GM19395 (cell line): ENCODE results near the gene PBX3.

ENCODE experiments used
- ATAC-seq: cut with Tn5 transposase; IDR thresholded peaks from one replicate; pipeline ENCODE4 v1.9.1; 2021; ENCODE audit warnings: mild to moderate bottlenecking, moderate library complexity; ENCODE audit not compliant: unreplicated experiment

The PBX3 gene

GRCh38 chr9:125748446-125749099 lies 1.4 kb downstream of the PBX3 start:
- no peak for ATAC-seq

- ATAC-seq, result no peak
Observed at GRCh38 chr9:125749287-125749935, 2.2 kb downstream of the PBX3 start.

- no peak for ATAC-seq
Observed at GRCh38 chr9:125749951-125750626, 2.9 kb downstream of the PBX3 start.

- ATAC-seq, result no peak
Observed at GRCh38 chr9:125750627-125751011, 3.4 kb downstream of the PBX3 start.

- no peak for ATAC-seq
Observed at GRCh38 chr9:125752070-125752628, 5.0 kb downstream of the PBX3 start.

GRCh38 chr9:125754096-125754495 lies 6.9 kb downstream of the PBX3 start:
- ATAC-seq, result no peak

DNA sequence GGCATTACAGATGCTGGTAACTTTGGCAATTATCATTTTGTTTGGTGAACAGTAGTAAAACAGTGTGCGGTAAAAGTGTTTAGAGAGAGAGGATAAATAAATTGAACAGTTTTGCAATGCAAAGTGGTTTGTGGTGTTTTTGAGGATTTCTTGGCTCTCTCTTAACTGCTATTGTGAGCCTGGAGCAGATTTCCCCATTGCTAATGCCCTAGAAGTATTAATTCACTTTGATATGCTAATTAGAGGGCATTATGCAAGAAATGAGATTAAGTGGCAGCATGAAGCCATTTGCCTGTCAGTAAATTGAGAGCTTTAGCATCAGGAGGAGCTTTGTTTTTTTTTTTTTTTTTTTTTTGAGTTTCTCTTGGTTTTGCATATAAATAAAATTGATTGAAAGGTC lies 8.2 kb downstream of the PBX3 start:
- ATAC-seq, result no peak

- no peak for ATAC-seq
Observed at GRCh38 chr9:125756518-125756917, 9.3 kb downstream of the PBX3 start.

DNA sequence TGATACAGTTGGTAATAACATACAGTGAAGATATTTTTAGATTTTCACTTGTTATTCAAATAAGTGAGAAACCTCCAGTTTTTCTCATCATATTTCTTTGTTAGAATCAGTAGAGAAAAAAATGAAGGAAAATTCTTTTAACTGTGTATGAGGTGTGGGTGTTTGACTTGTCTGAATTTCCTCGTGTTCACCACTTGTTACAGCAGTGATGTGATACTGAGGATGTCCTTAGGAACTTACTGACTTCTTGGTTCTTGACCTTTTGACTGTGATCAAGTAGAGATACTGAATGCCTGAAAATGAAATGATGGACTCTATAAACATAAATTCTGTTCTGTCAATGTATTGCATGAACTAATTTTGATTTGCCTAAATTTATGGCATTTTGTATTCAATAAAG lies 10.7 kb downstream of the PBX3 start:
- ATAC-seq, result no peak

DNA sequence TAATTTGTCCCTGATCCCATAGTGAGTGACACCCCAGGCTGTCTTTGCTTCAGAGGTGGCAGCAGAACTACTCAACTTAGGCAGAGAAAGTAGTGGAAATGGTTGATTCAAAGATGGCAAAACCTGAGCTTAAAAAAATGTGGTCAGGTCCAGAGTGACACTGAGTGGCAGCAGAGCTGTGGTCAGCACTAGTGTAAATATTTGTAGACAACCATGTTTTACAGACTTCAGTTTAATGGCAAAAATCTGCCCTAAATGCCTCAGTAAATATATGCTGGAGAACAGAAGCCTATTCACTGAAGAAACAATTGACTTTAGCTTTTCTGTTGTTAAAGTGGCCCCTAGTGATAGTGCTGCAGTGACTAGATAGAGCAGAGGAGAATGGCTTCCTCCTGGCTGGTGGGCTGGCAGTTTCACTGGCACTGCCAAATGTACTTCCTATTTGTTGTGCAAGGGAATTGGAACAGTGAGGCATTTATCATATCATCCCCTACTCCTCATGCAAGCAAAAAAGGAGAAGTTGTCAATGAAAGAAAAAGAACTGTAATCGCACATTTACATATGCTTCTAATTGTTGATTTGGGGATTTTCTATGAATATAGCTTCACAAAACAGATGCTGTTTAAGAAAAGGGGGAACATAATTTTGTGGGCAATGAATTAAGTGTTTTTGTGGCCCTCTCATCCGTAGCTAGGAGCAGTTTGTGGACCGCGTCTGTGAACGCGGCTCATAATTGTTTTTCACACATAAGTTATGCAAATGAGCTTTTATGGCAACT lies 12.0 kb downstream of the PBX3 start:
- ATAC-seq, result no peak

- no peak for ATAC-seq
Observed at GRCh38 chr9:125759764-125760129, 12.6 kb downstream of the PBX3 start.

DNA sequence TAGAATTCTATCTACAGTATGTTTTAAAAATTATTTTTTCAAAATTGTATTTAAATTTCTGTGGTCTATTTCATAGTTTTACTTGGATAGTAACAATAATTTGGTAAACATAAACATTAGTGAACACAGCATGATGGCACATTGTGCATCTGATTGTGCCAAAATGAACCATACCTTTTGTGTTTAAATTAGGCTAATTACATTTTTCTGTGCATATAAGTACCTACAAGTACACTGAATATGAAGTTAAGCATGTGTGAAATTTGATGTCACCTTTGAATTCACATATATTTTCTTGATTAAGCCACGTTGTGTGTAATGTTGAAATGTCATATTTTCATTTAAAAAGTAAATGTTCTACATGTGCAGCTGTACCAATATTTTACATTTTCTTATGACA lies 13.4 kb downstream of the PBX3 start:
- ATAC-seq, result no peak

GRCh38 chr9:125761676-125762450 lies 14.7 kb downstream of the PBX3 start:
- ATAC-seq, result no peak

DNA sequence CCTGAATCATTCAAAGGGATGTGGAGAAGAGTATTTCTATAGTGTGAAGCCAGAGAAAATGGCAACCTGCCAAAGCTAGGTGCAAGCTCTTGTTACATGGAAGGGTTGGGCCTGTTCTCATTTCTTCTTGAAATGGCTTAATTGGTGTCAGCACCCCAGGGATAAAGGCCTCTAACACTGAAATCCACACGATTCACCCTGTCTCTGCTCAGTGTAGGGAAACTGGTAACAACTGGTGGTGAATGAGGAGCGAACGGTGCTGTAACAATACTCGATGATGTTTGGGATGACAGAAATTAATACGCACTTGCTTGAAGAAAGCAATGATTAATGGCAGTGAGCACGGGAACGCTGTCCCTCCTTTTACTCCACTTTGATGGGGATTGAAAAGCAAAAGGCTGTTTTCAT lies 16.2 kb downstream of the PBX3 start:
- no peak for ATAC-seq

- ATAC-seq, result no peak
Observed at GRCh38 chr9:125764198-125764597, 17.0 kb downstream of the PBX3 start.

GRCh38 chr9:125766468-125767221 lies 19.5 kb downstream of the PBX3 start:
- ATAC-seq, result no peak

DNA sequence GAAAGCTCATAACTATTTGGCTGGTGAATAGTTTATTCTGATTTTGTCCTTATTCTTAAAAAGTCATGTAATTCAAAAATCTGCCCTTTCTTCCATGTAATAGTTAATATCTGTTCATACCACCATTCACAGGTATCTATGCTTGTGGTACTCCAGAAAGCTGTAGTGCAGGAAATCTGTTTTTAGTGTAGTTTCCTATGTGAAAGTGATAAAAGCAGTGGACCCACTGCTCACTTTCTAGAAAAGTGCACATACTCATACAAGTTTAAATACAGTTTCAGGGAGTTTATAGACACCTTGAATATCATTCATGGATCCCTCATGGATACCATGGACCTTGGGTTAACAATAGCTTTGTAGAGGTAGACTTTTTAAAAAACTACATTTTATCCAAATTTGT lies 20.2 kb downstream of the PBX3 start:
- peak; percentile 56 for ATAC-seq

DNA sequence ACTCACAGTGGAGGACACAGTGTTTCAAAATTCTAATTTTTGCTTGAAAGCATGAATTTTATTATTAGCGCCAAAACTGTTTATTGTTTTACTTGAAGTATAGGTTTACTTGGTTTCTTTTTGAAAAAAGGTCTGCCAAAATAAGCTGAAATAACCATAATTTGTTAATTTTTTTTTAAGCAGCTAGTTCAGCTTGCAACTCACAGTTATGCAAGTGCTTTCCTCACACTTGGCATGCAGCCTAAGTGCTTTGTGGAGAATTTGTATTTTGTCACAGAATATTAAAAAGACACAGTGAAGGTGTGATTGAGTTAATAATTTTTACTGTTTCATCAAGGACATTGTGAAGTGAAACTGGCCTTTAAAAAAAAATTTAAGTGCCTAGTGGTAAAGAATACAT lies 21.6 kb downstream of the PBX3 start:
- no peak for ATAC-seq

- ATAC-seq, result no peak
Observed at GRCh38 chr9:125771037-125771436, 23.9 kb downstream of the PBX3 start.

DNA sequence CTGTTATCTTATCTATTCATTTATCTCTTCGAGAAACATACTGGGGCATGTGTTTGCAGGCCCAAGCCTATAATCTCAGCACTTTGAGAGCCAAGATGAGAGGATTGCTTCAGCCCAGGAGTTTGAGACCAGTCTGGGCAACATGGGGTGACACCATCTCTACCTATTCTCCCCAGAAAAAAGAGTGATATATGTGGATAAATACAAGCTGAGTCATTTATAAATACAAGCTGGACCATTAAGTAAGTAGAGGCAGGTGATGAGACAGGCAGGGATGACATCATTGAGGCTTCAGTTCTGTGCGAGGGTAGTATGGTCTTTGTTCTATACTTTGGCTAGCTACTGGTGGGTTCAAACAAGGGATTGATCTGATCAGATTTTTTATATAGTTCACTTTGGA lies 25.6 kb downstream of the PBX3 start:
- no peak for ATAC-seq
